ENCODE measurements around the gene CAPN5.
A peak's percentile ranks its signal among the peaks of the same experiment; 100 is the strongest.
"Not testable (repeated sequence)": the region's sequence is repeated elsewhere in the genome, so short reads cannot be mapped to it uniquely, and the experiment has no call there.

The CAPN5 gene

GRCh38 chr11:77066229-77067042 lies at the start of gene CAPN5:
TSS of gene CAPN5 (plus strand) at chr11:77066971. CDS start at chr11:77084887, 17,916 bp downstream.
- Histone ChIP-seq H3K9me3 (ENCODE audit: control insufficient read depth in 2 of 2, low read length in 2 of 2) (no peaks in the 10 kb centered on the region), H3K27me3 (ENCODE audit: control insufficient read depth in 2 of 2, insufficient read depth in 2 of 2, low read length in 2 of 2) (no peaks in the 10 kb centered on the region), H3K9ac (ENCODE audit: low read depth in 1 of 2, low read length in 2 of 2) (peak within 1 kb of the TSS; percentile 80 to 96), H3K4me1 (ENCODE audit: control insufficient read depth in 2 of 2, insufficient read depth in 2 of 2, low read length in 2 of 2) (peaks cover 65 to 86% of the 10 kb centered on the region in 2 donors), H3K36me3 (ENCODE audit: control insufficient read depth in 2 of 2, insufficient read depth in 2 of 2, low read length in 2 of 2) (peaks cover 0 to 3% of the 10 kb centered on the region in 2 donors), H3K27ac (ENCODE audit: low read depth in 2 of 2, low read length in 2 of 2) (peak within 1 kb of the TSS; percentile 95 to 99), H3K4me3 (ENCODE audit: low read length in 2 of 2) (peak within 1 kb of the TSS; percentile 78 to 90)

- H3K27ac ChIP-seq (ENCODE audit: low read depth in 2 of 2, low read length in 2 of 2), result not testable (repeated sequence)
These were observed 48.3 kb upstream of the CAPN5 start for GRCh38 chr11:77018396-77018924.

GRCh38 chr11:77019976-77020595 lies 46.7 kb upstream of the CAPN5 start:
- no peak overlapping the region for H3K4me3 ChIP-seq (ENCODE audit: low read length in 2 of 2)
- no peaks in the 10 kb centered on the region for H3K27me3 ChIP-seq (ENCODE audit: control insufficient read depth in 2 of 2, insufficient read depth in 2 of 2, low read length in 2 of 2)
- H3K9ac ChIP-seq (ENCODE audit: low read depth in 1 of 2, low read length in 2 of 2), result no peak overlapping the region
- H3K36me3 ChIP-seq (ENCODE audit: control insufficient read depth in 2 of 2, insufficient read depth in 2 of 2, low read length in 2 of 2), result peaks cover 3 to 8% of the 10 kb centered on the region in 2 donors
- no peaks in the 10 kb centered on the region for H3K9me3 ChIP-seq (ENCODE audit: control insufficient read depth in 2 of 2, low read length in 2 of 2)
- peak overlapping the region; percentile 56 to 66 for H3K27ac ChIP-seq (ENCODE audit: low read depth in 2 of 2, low read length in 2 of 2)
- H3K4me1 ChIP-seq (ENCODE audit: control insufficient read depth in 2 of 2, insufficient read depth in 2 of 2, low read length in 2 of 2), result peaks cover 3 to 14% of the 10 kb centered on the region in 2 donors

More at GRCh38 chr11:77018396-77018924, 48.3 kb upstream of the CAPN5 start:
- peaks cover 3 to 14% of the 10 kb centered on the region in 2 donors for H3K4me1 ChIP-seq (ENCODE audit: control insufficient read depth in 2 of 2, insufficient read depth in 2 of 2, low read length in 2 of 2)
- H3K27me3 ChIP-seq (ENCODE audit: control insufficient read depth in 2 of 2, insufficient read depth in 2 of 2, low read length in 2 of 2); H3K4me3 ChIP-seq (ENCODE audit: low read length in 2 of 2); H3K9me3 ChIP-seq (ENCODE audit: control insufficient read depth in 2 of 2, low read length in 2 of 2); H3K36me3 ChIP-seq (ENCODE audit: control insufficient read depth in 2 of 2, insufficient read depth in 2 of 2, low read length in 2 of 2); H3K9ac ChIP-seq (ENCODE audit: low read depth in 1 of 2, low read length in 2 of 2): not testable (repeated sequence)

DNA sequence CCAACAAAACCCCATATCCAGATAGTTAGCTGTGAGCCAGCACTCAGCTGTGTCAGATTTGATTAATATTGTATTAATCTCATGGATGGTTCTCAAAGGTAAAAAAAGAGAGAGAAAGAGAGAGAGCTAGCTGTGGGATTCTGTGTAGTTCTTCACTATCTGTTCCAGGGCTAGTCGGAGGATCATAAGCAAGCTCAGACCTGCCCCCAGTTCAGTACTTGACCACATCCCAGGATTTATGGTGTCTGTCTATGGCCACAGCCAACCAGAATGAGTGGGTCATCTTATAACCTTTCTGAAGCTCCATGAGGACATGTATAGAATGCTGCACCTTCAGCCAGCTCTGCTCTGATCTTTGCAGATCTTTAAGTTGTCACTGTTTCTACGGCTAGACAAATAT lies 46.0 kb upstream of the CAPN5 start:
- Histone ChIP-seq H3K27me3 (ENCODE audit: control insufficient read depth in 2 of 2, insufficient read depth in 2 of 2, low read length in 2 of 2) (no peaks in the 10 kb centered on the region), H3K9ac (ENCODE audit: low read depth in 1 of 2, low read length in 2 of 2) (no peak overlapping the region), H3K36me3 (ENCODE audit: control insufficient read depth in 2 of 2, insufficient read depth in 2 of 2, low read length in 2 of 2) (peaks cover 3 to 8% of the 10 kb centered on the region in 2 donors), H3K4me3 (ENCODE audit: low read length in 2 of 2) (no peak overlapping the region), H3K27ac (ENCODE audit: low read depth in 2 of 2, low read length in 2 of 2) (peak overlapping the region; percentile 34 to 66), H3K9me3 (ENCODE audit: control insufficient read depth in 2 of 2, low read length in 2 of 2) (no peaks in the 10 kb centered on the region), H3K4me1 (ENCODE audit: control insufficient read depth in 2 of 2, insufficient read depth in 2 of 2, low read length in 2 of 2) (peaks cover 3 to 14% of the 10 kb centered on the region in 2 donors)

- Histone ChIP-seq H3K9me3 (ENCODE audit: control insufficient read depth in 2 of 2, low read length in 2 of 2) (no peaks in the 10 kb centered on the region), H3K4me3 (ENCODE audit: low read length in 2 of 2) (no peak overlapping the region), H3K27ac (ENCODE audit: low read depth in 2 of 2, low read length in 2 of 2) (no peak overlapping the region), H3K9ac (ENCODE audit: low read depth in 1 of 2, low read length in 2 of 2) (no peak overlapping the region), H3K27me3 (ENCODE audit: control insufficient read depth in 2 of 2, insufficient read depth in 2 of 2, low read length in 2 of 2) (no peaks in the 10 kb centered on the region), H3K4me1 (ENCODE audit: control insufficient read depth in 2 of 2, insufficient read depth in 2 of 2, low read length in 2 of 2) (peaks cover 0 to 23% of the 10 kb centered on the region in 2 donors), H3K36me3 (ENCODE audit: control insufficient read depth in 2 of 2, insufficient read depth in 2 of 2, low read length in 2 of 2) (peaks cover 3 to 8% of the 10 kb centered on the region in 2 donors)
These were observed 42.0 kb upstream of the CAPN5 start for GRCh38 chr11:77024745-77025144.

DNA sequence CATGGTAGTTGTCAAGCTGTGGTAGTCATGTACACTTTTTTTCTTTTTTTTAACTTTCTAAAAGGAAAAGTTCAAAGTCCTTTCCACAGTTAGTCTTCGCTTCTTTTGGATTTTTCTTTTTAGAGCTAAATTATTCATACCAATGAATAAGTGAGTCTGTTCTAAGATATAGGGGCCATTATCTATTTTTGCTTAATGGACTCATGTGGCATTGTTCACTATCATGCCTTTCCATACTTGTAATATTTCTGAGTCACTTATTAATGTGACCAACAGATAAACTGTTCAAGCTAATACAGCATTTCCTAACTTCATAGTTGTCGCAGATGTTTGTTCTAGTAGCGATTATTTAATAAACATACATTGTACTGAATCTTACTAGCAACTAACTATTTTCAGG lies 40.5 kb upstream of the CAPN5 start:
- H3K27me3 ChIP-seq (ENCODE audit: control insufficient read depth in 2 of 2, insufficient read depth in 2 of 2, low read length in 2 of 2), result peaks cover 0 to 4% of the 10 kb centered on the region in 2 donors
- H3K9ac ChIP-seq (ENCODE audit: low read depth in 1 of 2, low read length in 2 of 2), result no peak overlapping the region
- no peaks in the 10 kb centered on the region for H3K9me3 ChIP-seq (ENCODE audit: control insufficient read depth in 2 of 2, low read length in 2 of 2)
- peaks cover 3 to 4% of the 10 kb centered on the region in 2 donors for H3K36me3 ChIP-seq (ENCODE audit: control insufficient read depth in 2 of 2, insufficient read depth in 2 of 2, low read length in 2 of 2)
- H3K27ac ChIP-seq (ENCODE audit: low read depth in 2 of 2, low read length in 2 of 2), result peak overlapping the region; percentile 19 to 31
- peaks cover 5 to 25% of the 10 kb centered on the region in 2 donors for H3K4me1 ChIP-seq (ENCODE audit: control insufficient read depth in 2 of 2, insufficient read depth in 2 of 2, low read length in 2 of 2)
- H3K4me3 ChIP-seq (ENCODE audit: low read length in 2 of 2), result no peak overlapping the region

DNA sequence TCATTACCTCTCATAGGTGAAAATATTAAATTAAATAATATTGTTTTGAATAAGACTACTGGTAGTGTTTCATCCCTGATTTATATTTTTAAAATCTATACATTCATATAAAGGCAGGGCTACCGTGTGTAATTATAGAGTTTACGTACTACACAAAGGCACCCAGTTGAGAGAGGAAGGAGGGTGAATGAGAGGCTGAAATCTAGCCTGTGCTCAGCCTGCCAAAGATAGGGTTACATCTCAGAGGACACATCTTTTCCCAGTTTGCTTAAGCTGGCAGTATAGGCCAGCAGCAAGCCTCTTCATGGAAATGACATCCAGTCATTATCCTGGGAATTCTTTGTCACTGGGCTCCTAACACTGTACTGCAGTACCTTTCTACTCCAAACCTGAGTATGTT lies 40.0 kb upstream of the CAPN5 start:
- Histone ChIP-seq H3K27me3 (ENCODE audit: control insufficient read depth in 2 of 2, insufficient read depth in 2 of 2, low read length in 2 of 2) (peaks cover 0 to 4% of the 10 kb centered on the region in 2 donors), H3K9me3 (ENCODE audit: control insufficient read depth in 2 of 2, low read length in 2 of 2) (no peaks in the 10 kb centered on the region), H3K27ac (ENCODE audit: low read depth in 2 of 2, low read length in 2 of 2) (peak overlapping the region in 1 of 2 donors; percentile 12), H3K36me3 (ENCODE audit: control insufficient read depth in 2 of 2, insufficient read depth in 2 of 2, low read length in 2 of 2) (peaks cover under 1 to 3% of the 10 kb centered on the region in 2 donors), H3K9ac (ENCODE audit: low read depth in 1 of 2, low read length in 2 of 2) (no peak overlapping the region), H3K4me1 (ENCODE audit: control insufficient read depth in 2 of 2, insufficient read depth in 2 of 2, low read length in 2 of 2) (peaks cover 5 to 25% of the 10 kb centered on the region in 2 donors), H3K4me3 (ENCODE audit: low read length in 2 of 2) (no peak overlapping the region)

DNA sequence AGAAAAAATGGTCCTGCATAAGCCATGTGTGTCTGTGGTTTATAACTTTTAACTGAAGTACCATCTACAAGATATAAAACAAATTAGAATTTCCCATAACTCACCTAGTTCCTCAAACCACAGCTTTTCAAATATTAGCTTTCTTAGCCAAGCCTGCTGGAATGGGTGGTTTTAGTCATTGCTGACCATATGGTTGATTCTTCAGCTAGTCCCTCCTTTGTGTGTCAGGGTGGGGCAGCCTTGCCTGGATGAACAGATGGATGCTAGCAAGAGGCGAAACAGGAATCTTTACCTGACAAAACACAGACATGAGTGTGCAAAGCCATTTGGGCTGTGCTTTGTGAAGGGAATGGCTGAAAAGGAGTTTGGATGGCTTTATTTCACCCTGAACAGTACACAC lies 39.5 kb upstream of the CAPN5 start:
- Histone ChIP-seq H3K36me3 (ENCODE audit: control insufficient read depth in 2 of 2, insufficient read depth in 2 of 2, low read length in 2 of 2) (peaks cover 0 to 3% of the 10 kb centered on the region in 2 donors), H3K27me3 (ENCODE audit: control insufficient read depth in 2 of 2, insufficient read depth in 2 of 2, low read length in 2 of 2) (peaks cover 0 to 4% of the 10 kb centered on the region in 2 donors), H3K4me1 (ENCODE audit: control insufficient read depth in 2 of 2, insufficient read depth in 2 of 2, low read length in 2 of 2) (peaks cover 5 to 22% of the 10 kb centered on the region in 2 donors), H3K4me3 (ENCODE audit: low read length in 2 of 2) (no peak overlapping the region), H3K9me3 (ENCODE audit: control insufficient read depth in 2 of 2, low read length in 2 of 2) (no peaks in the 10 kb centered on the region), H3K27ac (ENCODE audit: low read depth in 2 of 2, low read length in 2 of 2) (peak overlapping the region; percentile 74 to 92), H3K9ac (ENCODE audit: low read depth in 1 of 2, low read length in 2 of 2) (no peak overlapping the region)

- no peaks in the 10 kb centered on the region for H3K9me3 ChIP-seq (ENCODE audit: control insufficient read depth in 2 of 2, low read length in 2 of 2)
- no peak overlapping the region for H3K4me3 ChIP-seq (ENCODE audit: low read length in 2 of 2)
- H3K9ac ChIP-seq (ENCODE audit: low read depth in 1 of 2, low read length in 2 of 2), result peak overlapping the region in 1 of 2 donors; percentile 49
- H3K4me1 ChIP-seq (ENCODE audit: control insufficient read depth in 2 of 2, insufficient read depth in 2 of 2, low read length in 2 of 2), result peaks cover 5 to 32% of the 10 kb centered on the region in 2 donors
- H3K36me3 ChIP-seq (ENCODE audit: control insufficient read depth in 2 of 2, insufficient read depth in 2 of 2, low read length in 2 of 2), result no peaks in the 10 kb centered on the region
- peaks cover 0 to 4% of the 10 kb centered on the region in 2 donors for H3K27me3 ChIP-seq (ENCODE audit: control insufficient read depth in 2 of 2, insufficient read depth in 2 of 2, low read length in 2 of 2)
- H3K27ac ChIP-seq (ENCODE audit: low read depth in 2 of 2, low read length in 2 of 2), result peak overlapping the region; percentile 73 to 92
These were observed 36.9 kb upstream of the CAPN5 start for GRCh38 chr11:77029829-77030228.
